Measurements from ENCODE around the gene BCL2L13.
"Not testable (repeated sequence)": the region's sequence is repeated elsewhere in the genome, so short reads cannot be mapped to it uniquely, and the experiment has no call there.

The BCL2L13 gene

GRCh38 chr22:17636850-17637249, 1.7 kb upstream of the BCL2L13 start:
- DNase-seq, result not testable (repeated sequence)

GRCh38 chr22:17637490-17638181, 921 bp upstream of the BCL2L13 start:
- DNase-seq, result no peak

- peak; percentile 70 for DNase-seq
Observed at GRCh38 chr22:17638182-17638431, 450 bp upstream of the BCL2L13 start.

- DNase-seq, result no peak
Observed at GRCh38 chr22:17639247-17639741, 737 bp downstream of the BCL2L13 start.

GRCh38 chr22:17641269-17641668, 2.7 kb downstream of the BCL2L13 start:
- DNase-seq, result no peak

- DNase-seq, result not testable (repeated sequence)
Observed at GRCh38 chr22:17642357-17642756, 3.8 kb downstream of the BCL2L13 start.

- DNase-seq, result no peak
Observed at GRCh38 chr22:17647452-17647851, 8.9 kb downstream of the BCL2L13 start.

- no peak for DNase-seq
Observed at GRCh38 chr22:17647991-17648390, 9.4 kb downstream of the BCL2L13 start.

- no peak for DNase-seq
Observed at GRCh38 chr22:17648569-17648968, 10.0 kb downstream of the BCL2L13 start.

- no peak for DNase-seq
Observed at GRCh38 chr22:17655289-17655688, 16.7 kb downstream of the BCL2L13 start.

- no peak for DNase-seq
Observed at GRCh38 chr22:17656870-17657395, 18.4 kb downstream of the BCL2L13 start.

- no peak for DNase-seq
Observed at GRCh38 chr22:17664414-17665055, 26.0 kb downstream of the BCL2L13 start.

- no peak for DNase-seq
Observed at GRCh38 chr22:17665248-17665647, 26.7 kb downstream of the BCL2L13 start.

GRCh38 chr22:17665854-17666253, 27.3 kb downstream of the BCL2L13 start:
- no peak for DNase-seq

GRCh38 chr22:17671521-17672092, 33.0 kb downstream of the BCL2L13 start:
- not testable (repeated sequence) for DNase-seq

- DNase-seq, result no peak
Observed at GRCh38 chr22:17672417-17672991, 33.9 kb downstream of the BCL2L13 start.

GRCh38 chr22:17674152-17674551, 35.6 kb downstream of the BCL2L13 start:
- no peak for DNase-seq

- no peak for DNase-seq
Observed at GRCh38 chr22:17675584-17675983, 37.0 kb downstream of the BCL2L13 start.

- no peak for DNase-seq
Observed at GRCh38 chr22:17678817-17679385, 40.3 kb downstream of the BCL2L13 start.

GRCh38 chr22:17684245-17684644, 45.7 kb downstream of the BCL2L13 start:
- DNase-seq, result no peak

GRCh38 chr22:17692841-17693240, 54.3 kb downstream of the BCL2L13 start:
- DNase-seq, result no peak

- no peak for DNase-seq
Observed at GRCh38 chr22:17694193-17694592, 55.6 kb downstream of the BCL2L13 start.

- DNase-seq, result no peak
Observed at GRCh38 chr22:17694752-17695151, 56.2 kb downstream of the BCL2L13 start.

Measured in NCI-H2029 treated with DMSO at 0.1 percent for 48 hours (cell line).